K562 (cell line): ENCODE measurements around the gene DHTKD1. TPM values are rescaled to one million over a fixed set of nuclear protein-coding genes. Genes with fewer than 3 reads are reported as not detected.

ENCODE experiments used
- ATAC-seq: fragments of 200-7000 bp; cut with Tn5 transposase; 3 replicates; pipeline ENCODE4 v1.9.1; 2020; ENCODE audit warnings: moderate library complexity
- BruUV-seq: library from RNA; stranded (reverse); fragments of 400-500 nt; replicated peaks from 2 replicates; lab custom pipeline; 2021; lab: Mats Ljungman, UMichigan
- CTCF ChIA-PET: fragments of 300-600 bp; formaldehyde crosslinking; extraction: SDS; loops from one replicate; lab custom pipeline; 2021; ENCODE audit warnings: low intra/inter-chr PET ratio; lab: Yijun Ruan, JAX
- POLR2A ChIA-PET: fragments of 300-600, 350-650 bp; sonication (Branson Sonifier 250); formaldehyde crosslinking; extraction: SDS; loops from one replicate; lab custom pipeline; 2021; ENCODE audit warnings: antibody characterized with exemption, inconsistent platforms; lab: Yijun Ruan, JAX
- DNase-seq, 4 experiments: peaks; one replicate each; pipeline versions ENCODE4 v3.0.0 to v3.0.0-alpha.2; 2011 to 2018; ENCODE audit warnings: low spot score in 3 of 4, mixed read lengths in 3 of 4; ENCODE audit errors: extremely low read depth in 1 of 4
- FAIRE-seq: peaks from 2 replicates; lab custom pipeline; 2011; peaks lifted over from hg19 to GRCh38; lab: Jason Lieb, UNC
- H2AFZ ChIP-seq: 2 replicates; pipeline ENCODE4 v1.6.0; 2011; ENCODE audit warnings: low read depth, low read length, control low read depth, inconsistent platforms
- H3K27ac ChIP-seq: fragments of 200-600 bp; 3 replicates; pipeline ENCODE4 v1.8.0; 2011; ENCODE audit warnings: low read depth, mild to moderate bottlenecking, control low read depth, inconsistent platforms, low read length, moderate library complexity, mixed read lengths; ENCODE audit errors: extremely low read depth
- H3K27me3 ChIP-seq, 2 experiments: fragments of 300-600 bp in 1 of 2; 2 replicates in 1 of 2; 3 replicates in 1 of 2; pipeline versions ENCODE4 v1.6.0 to v1.8.0; 2011; ENCODE audit warnings: inconsistent platforms in 2 of 2, low read length in 2 of 2, mild to moderate bottlenecking in 1 of 2, mixed read lengths in 1 of 2, moderate library complexity in 1 of 2; ENCODE audit not compliant: control insufficient read depth in 2 of 2, insufficient read depth in 2 of 2
- H3K36me3 ChIP-seq: fragments of 300-600 bp; 3 replicates; pipeline ENCODE4 v1.8.0; 2011; ENCODE audit warnings: mild to moderate bottlenecking, low read length, inconsistent platforms; ENCODE audit not compliant: control insufficient read depth, insufficient read depth
- H3K4me1 ChIP-seq, 2 experiments: fragments of 200-600 bp in 1 of 2; replicated peaks in 1 of 2; 2 replicates in 1 of 2; 3 replicates in 1 of 2; pipeline versions ENCODE4 v1.5.1 to v1.8.0; 2011; ENCODE audit warnings: inconsistent platforms in 2 of 2, low read length in 2 of 2, mild to moderate bottlenecking in 1 of 2, mixed read lengths in 1 of 2, moderate library complexity in 1 of 2; ENCODE audit not compliant: control insufficient read depth in 2 of 2, insufficient read depth in 2 of 2
- H3K4me2 ChIP-seq: 2 replicates; pipeline ENCODE4 v1.6.1; 2011; ENCODE audit warnings: low read length, control low read depth, inconsistent platforms, mixed read lengths; ENCODE audit not compliant: insufficient read depth
- H3K4me3 ChIP-seq: fragments of 200-600 bp; sonication (generic), shearing (Covaris generic); 2 replicates; pipeline ENCODE4 v1.5.1; 2016; ENCODE audit warnings: control low read depth, inconsistent platforms
- H3K79me2 ChIP-seq: fragments of 200-600 bp; 3 replicates; pipeline ENCODE4 v1.8.0; 2011; ENCODE audit warnings: low read length, inconsistent platforms; ENCODE audit not compliant: control insufficient read depth, insufficient read depth
- H3K9ac ChIP-seq, 2 experiments: 2 replicates each; pipeline versions ENCODE4 v1.6.0 to v1.6.1; 2011; ENCODE audit warnings: low read depth in 2 of 2, low read length in 2 of 2, control low read depth in 1 of 2, inconsistent platforms in 1 of 2, mild to moderate bottlenecking in 1 of 2, mixed read lengths in 1 of 2; ENCODE audit not compliant: insufficient read depth in 1 of 2
- H3K9me1 ChIP-seq: one replicate; pipeline ENCODE4 v1.6.0; 2011; ENCODE audit warnings: inconsistent platforms, mild to moderate bottlenecking, low read length, moderate library complexity; ENCODE audit not compliant: control insufficient read depth, insufficient read depth
- H3K9me3 ChIP-seq: replicated peaks from 2 replicates; pipeline ENCODE4 v1.5.1; 2011; ENCODE audit warnings: low read depth, low read length, inconsistent platforms; ENCODE audit not compliant: control insufficient read depth, insufficient read depth
- H4K20me1 ChIP-seq: replicated peaks from 2 replicates; pipeline ENCODE4 v1.6.1; 2011; ENCODE audit warnings: low read length, inconsistent platforms, mixed read lengths; ENCODE audit not compliant: control insufficient read depth, insufficient read depth
- CBFA2T2 ChIP-seq: fragments of 450-650 bp; conservative IDR thresholded peaks from 2 replicates; pipeline ENCODE4 v1.6.1; 2017; ENCODE audit warnings: mild to moderate bottlenecking
- HDAC2 ChIP-seq: fragments of 450-650 bp; IDR thresholded peaks from 2 replicates; pipeline ENCODE4 v1.6.1; 2016; ENCODE audit warnings: mild to moderate bottlenecking
- HNRNPUL1 ChIP-seq: fragments of 200-400 bp; formaldehyde crosslinking; IDR thresholded peaks from 2 replicates; pipeline ENCODE4 v1.6.1; 2017; ENCODE audit warnings: low read length
- HOMEZ ChIP-seq: fragments of 250-450 bp; sonication (Bioruptor Pico); IDR thresholded peaks from 2 replicates; pipeline ENCODE4 v1.4.0; 2020; ENCODE audit warnings: mild to moderate bottlenecking, moderate library complexity
- ID3 ChIP-seq, 2 experiments: fragments of 250-450 bp in 1 of 2; fragments of 450-650 bp in 1 of 2; sonication (Bioruptor Pico) in 1 of 2; IDR thresholded peaks; 2 replicates each; pipeline versions ENCODE4 v1.6.1 to v1.8.0; 2016 to 2021; ENCODE audit warnings: mild to moderate bottlenecking in 2 of 2, moderate library complexity in 2 of 2, missing compliant biosample characterization in 1 of 2, missing genetic modification characterization in 1 of 2
- MAFK ChIP-seq: IDR thresholded peaks from 2 replicates; pipeline ENCODE4 v1.6.1; 2011; ENCODE audit warnings: low read length, improper control_type of control experiment
- MAZ ChIP-seq, 2 experiments: fragments of 450-650 bp in 1 of 2; sonication (generic) in 1 of 2; formaldehyde crosslinking; IDR thresholded peaks in 1 of 2; conservative IDR thresholded peaks in 1 of 2; 2 replicates each; pipeline versions ENCODE4 v1.4.0 to v1.5.0; 2020; ENCODE audit warnings: mild to moderate bottlenecking in 1 of 2, missing genetic modification reagents in 1 of 2
- NCOA2 ChIP-seq, 2 experiments: fragments of 450-650 bp; IDR thresholded peaks; 2 replicates each; pipeline ENCODE4 v1.6.1; 2018; ENCODE audit warnings: mild to moderate bottlenecking in 2 of 2, moderate library complexity in 1 of 2; ENCODE audit not compliant: partially characterized antibody in 2 of 2
- RUNX1 ChIP-seq: sonication (generic); IDR thresholded peaks from 2 replicates; pipeline ENCODE4 v1.6.1; 2016; ENCODE audit warnings: antibody characterized with exemption, low read depth
- STAT5B ChIP-seq: fragments of 250-450 bp; sonication (Bioruptor Pico); IDR thresholded peaks from 2 replicates; pipeline ENCODE4 v1.8.0; 2021; ENCODE audit warnings: mild to moderate bottlenecking, inconsistent platforms
- ZC3H8 ChIP-seq: fragments of 450-650 bp; IDR thresholded peaks from 2 replicates; pipeline ENCODE4 v1.6.1; 2017
- ZFP36 ChIP-seq: fragments of 150-350 bp; IDR thresholded peaks from 2 replicates; pipeline ENCODE4 v1.6.1; 2018; ENCODE audit warnings: low read length, low read depth; ENCODE audit not compliant: partially characterized antibody
- ZNF23 ChIP-seq: fragments of 250-450 bp; sonication (Bioruptor Pico); IDR thresholded peaks from 2 replicates; pipeline ENCODE4 v1.4.0; 2020; ENCODE audit warnings: mild to moderate bottlenecking
- ZNF274 ChIP-seq: IDR thresholded peaks from 2 replicates; pipeline ENCODE4 v1.6.1; 2011; ENCODE audit warnings: low read depth, mild to moderate bottlenecking, low read length, moderate library complexity, borderline replicate concordance
- ZNF316 ChIP-seq: fragments of 450-650 bp; IDR thresholded peaks from 2 replicates; pipeline ENCODE4 v1.6.1; 2016
- ZNF592 ChIP-seq: fragments of 450-650 bp; IDR thresholded peaks from 2 replicates; pipeline ENCODE4 v1.6.1; 2017; ENCODE audit warnings: antibody characterized with exemption, mild to moderate bottlenecking
- WGBS: fragments of 100-300 bp; shearing (Covaris generic); methylation state at CpG from one replicate; pipeline ENCODE4 v1.1.6; 2016; ENCODE audit warnings: low coverage, mixed read lengths; ENCODE audit not compliant: insufficient coverage; ENCODE audit errors: missing lambda C conversion rate; 5-methylcytosine and 5-hydroxymethylcytosine counted together
- in situ Hi-C: fragments of 300-500 bp; cut with MboI; formaldehyde crosslinking; loops from 4 replicates; pipeline ENCODE4 v1.15.0; 2018; ENCODE audit warnings: inconsistent platforms, mixed read lengths
- intact Hi-C: fragments of 100-400 bp; cut with micrococcal nuclease; formaldehyde crosslinking; loops from 2 replicates; pipeline ENCODE4 v1.14.2; 2022
- polyA plus RNA-seq, 8 experiments: library from polyadenylated mRNA; depleted of rRNA in 4 of 8; stranded (reverse) in 5 of 8; unstranded in 3 of 8; fragments of >200 nt; fragmentation: Nextera tagmentation in 2 of 8; fragmentation: Illumina TruSeq in 1 of 8; extraction: Ambion mirVana in 2 of 8; extraction: Trizol in 1 of 8; gene quantifications; 2 replicates each; pipeline versions ENCODE4 v1.2.1 to v1.2.3, GENCODE V29; 2011 to 2014; ENCODE audit warnings: inconsistent platforms in 1 of 8, missing spikeins in 1 of 8
- total RNA-seq, 7 experiments: library from RNA; depleted of rRNA in 6 of 7; stranded (reverse); fragments of >200 nt in 6 of 7; fragmentation: Illumina TruSeq in 2 of 7; extraction: Trizol in 2 of 7; gene quantifications; 2 replicates each; pipeline versions ENCODE4 v1.2.1 to v1.2.3, GENCODE V29; 2011 to 2021; ENCODE audit warnings: low replicate concordance in 1 of 7

DHTKD1 gene
- total and polyA plus RNA-seq, 9 of the 15 experiments (the other 6 are each of a cell fraction or from before 2014, with no cell fraction given) = 3.1 to 19.7 (median 6.8) TPM

GRCh38 chr10:12063483-12063818 lies 5.3 kb upstream of the DHTKD1 start (continued):
- TF ChIP-seq ZFP36 = peak; percentile 28
- peak; percentile 32 to 70; a peak in 1 of 4 replicates for TF ChIP-seq MAZ (CRISPR knock-in tag; conservative IDR thresholded peaks at IDR 0.05 in 1 of 2, IDR thresholded peaks at IDR 0.05 in 1 of 2)
- TF ChIP-seq STAT5B = no peak
- TF ChIP-seq ZNF274 = no peak; the same call in 1 of the 2 replicates
- no peak for TF ChIP-seq ZNF316
- TF ChIP-seq CBFA2T2 = peak; percentile 97
- TF ChIP-seq ZNF23 (CRISPR knock-in tag) = 0 out of 2 replicates have a peak, but pooled peaks have one; percentile 49
- TF ChIP-seq ZC3H8 = no peak
- 0 out of 2 replicates have a peak, but pooled peaks have one; percentile 67 for TF ChIP-seq RUNX1
- TF ChIP-seq NCOA2 (IDR thresholded peaks at IDR 0.05; ENCODE audit: partially characterized antibody in 2 of 2) = no peak
- TF ChIP-seq HDAC2 = peak; percentile 55; the same call in 1 of the 2 replicates

- POLR2A ChIA-PET = no interaction called here
- no peak for ATAC-seq
- no peak for TF ChIP-seq HOMEZ
- TF ChIP-seq ID3 (CRISPR knock-in tag; IDR thresholded peaks at IDR 0.05) = no peak
- no peak for TF ChIP-seq ID3 (tag; IDR thresholded peaks at IDR 0.05)
- TF ChIP-seq MAFK = no peak
- TF ChIP-seq ZNF592 = no peak
- TF ChIP-seq HNRNPUL1 = no peak
Measured at GRCh38 chr10:12067336-12067735, 1.4 kb upstream of the DHTKD1 start.

More at GRCh38 chr10:12067336-12067735, 1.4 kb upstream of the DHTKD1 start:
- no TSS peak for BruUV-seq
- peaks cover 22 to 37% of the 10 kb centered on the region in 2 experiments; a peak in 4 of 5 replicates for H3K4me1 ChIP-seq
- in situ Hi-C loops = no loop called here
- no peak overlapping the region for H3K9ac ChIP-seq
- H4K20me1 ChIP-seq = no peaks in the 10 kb centered on the region
- no peak overlapping the region for H3K4me3 ChIP-seq
- H3K27ac ChIP-seq = no peak overlapping the region
- H3K9me3 ChIP-seq = no peaks in the 10 kb centered on the region
- H3K27me3 ChIP-seq = no peaks in the 10 kb centered on the region
- no peaks in the 10 kb centered on the region for H3K9me1 ChIP-seq
- intact Hi-C loops = no loop called here
- no peak for FAIRE-seq
- H3K36me3 ChIP-seq = no peaks in the 10 kb centered on the region
- peaks cover 14% of the 10 kb centered on the region for H3K79me2 ChIP-seq
- no peak overlapping the region for H3K4me2 ChIP-seq
- WGBS = 76% methylated on average over 2 of the region's 2 CpGs
- peak overlapping the region; percentile 38; the same call in 1 of the 2 replicates for H2AFZ ChIP-seq
- CTCF ChIA-PET = no interaction called here
- DNase-seq = no peak
